Liver (tissue), 9 donors: ENCODE results near the gene PLXNB1. TPM values are rescaled to one million over a fixed set of nuclear protein-coding genes. Genes with fewer than 3 reads are reported as not detected.

Experiments used
- DNase-seq: peaks from one replicate; pipeline ENCODE4 v3.0.0-alpha.2; 2017; ENCODE audit warnings: low spot score
- H3K27ac ChIP-seq, 2 donors: one replicate each; pipeline ENCODE4 v1.7.0; 2013; ENCODE audit warnings: inconsistent platforms in 2 of 2, low read length in 2 of 2, control low read depth in 1 of 2, low read depth in 1 of 2, mild to moderate bottlenecking in 1 of 2
- H3K27me3 ChIP-seq, 4 donors: one replicate each; pipeline versions ENCODE4 v1.6.1 to v1.7.0; 2013; ENCODE audit warnings: low read length in 3 of 4, inconsistent platforms in 1 of 4, mild to moderate bottlenecking in 1 of 4, moderate library complexity in 1 of 4; ENCODE audit not compliant: control insufficient read depth in 4 of 4, insufficient read depth in 4 of 4
- H3K36me3 ChIP-seq, 4 donors: one replicate each; pipeline versions ENCODE4 v1.6.1 to v1.7.0; 2013; ENCODE audit warnings: low read length in 3 of 4, mild to moderate bottlenecking in 3 of 4, low read depth in 1 of 4, moderate library complexity in 1 of 4; ENCODE audit not compliant: control insufficient read depth in 4 of 4, insufficient read depth in 3 of 4
- H3K4me1 ChIP-seq, 4 donors: one replicate each; pipeline versions ENCODE4 v1.6.1 to v1.7.0; 2013; ENCODE audit warnings: low read length in 3 of 4, mild to moderate bottlenecking in 3 of 4, moderate library complexity in 1 of 4; ENCODE audit not compliant: control insufficient read depth in 4 of 4, insufficient read depth in 4 of 4
- H3K4me3 ChIP-seq, 3 donors: one replicate each; pipeline versions ENCODE4 v1.6.1 to v1.7.0; 2013; ENCODE audit warnings: low read length in 3 of 3, control low read depth in 1 of 3, low read depth in 1 of 3, mild to moderate bottlenecking in 1 of 3
- H3K9ac ChIP-seq, 2 donors: one replicate each; pipeline ENCODE4 v1.7.0; 2013; ENCODE audit warnings: low read length in 2 of 2, mild to moderate bottlenecking in 2 of 2, moderate library complexity in 2 of 2, control low read depth in 1 of 2, low read depth in 1 of 2
- H3K9me3 ChIP-seq, 4 donors: one replicate each; pipeline versions ENCODE4 v1.6.1 to v1.7.0; 2013; ENCODE audit warnings: low read length in 3 of 4; ENCODE audit not compliant: control insufficient read depth in 4 of 4
- ATF3 ChIP-seq: IDR thresholded peaks from 2 replicates; pipeline ENCODE4 v1.6.1; 2016; ENCODE audit warnings: antibody characterized with exemption
- CTCF ChIP-seq: fragments of 150-350 bp; IDR thresholded peaks from 2 replicates; pipeline ENCODE4 v1.5.1; 2017; ENCODE audit warnings: improper control_type of control experiment, low read depth, low read length; ENCODE audit not compliant: missing input control
- EGR1 ChIP-seq, 2 donors: IDR thresholded peaks; 2 replicates each; pipeline ENCODE4 v1.6.1; 2016 to 2018; ENCODE audit warnings: antibody characterized with exemption in 2 of 2, low read depth in 2 of 2
- FOXA1 ChIP-seq: IDR thresholded peaks from 2 replicates; pipeline ENCODE4 v1.6.1; 2016; ENCODE audit warnings: antibody characterized with exemption
- FOXA2 ChIP-seq: IDR thresholded peaks from 2 replicates; pipeline ENCODE4 v1.6.1; 2016; ENCODE audit warnings: antibody characterized with exemption
- GABPA ChIP-seq, 2 donors: IDR thresholded peaks in 1 of 2; conservative IDR thresholded peaks in 1 of 2; 2 replicates each; pipeline ENCODE4 v1.6.1; 2016; ENCODE audit warnings: antibody characterized with exemption in 2 of 2, mild to moderate bottlenecking in 1 of 2, moderate library complexity in 1 of 2
- HNF4A ChIP-seq, 2 donors: conservative IDR thresholded peaks; 2 replicates each; pipeline ENCODE4 v1.6.1; 2016; ENCODE audit warnings: antibody characterized with exemption in 2 of 2, mild to moderate bottlenecking in 2 of 2
- HNF4G ChIP-seq: IDR thresholded peaks from 2 replicates; pipeline ENCODE4 v1.6.1; 2016; ENCODE audit warnings: antibody characterized with exemption
- JUND ChIP-seq, 2 donors: IDR thresholded peaks; 2 replicates each; pipeline ENCODE4 v1.6.1; 2016; ENCODE audit warnings: antibody characterized with exemption in 2 of 2
- MAX ChIP-seq: IDR thresholded peaks from 2 replicates; pipeline ENCODE4 v1.6.1; 2016; ENCODE audit warnings: antibody characterized with exemption
- NR2F2 ChIP-seq: IDR thresholded peaks from 2 replicates; pipeline ENCODE4 v1.6.1; 2016; ENCODE audit warnings: antibody characterized with exemption
- RAD21 ChIP-seq, 2 donors: IDR thresholded peaks; 2 replicates each; pipeline ENCODE4 v1.6.1; 2016; ENCODE audit warnings: antibody characterized with exemption in 2 of 2, mild to moderate bottlenecking in 2 of 2
- REST ChIP-seq: IDR thresholded peaks from 2 replicates; pipeline ENCODE4 v1.6.1; 2016; ENCODE audit warnings: antibody characterized with exemption, mild to moderate bottlenecking
- RXRA ChIP-seq, 2 donors: IDR thresholded peaks; 2 replicates each; pipeline ENCODE4 v1.6.1; 2017 to 2018; ENCODE audit warnings: antibody characterized with exemption in 2 of 2, mild to moderate bottlenecking in 1 of 2
- SP1 ChIP-seq: IDR thresholded peaks from 2 replicates; pipeline ENCODE4 v1.6.1; 2018; ENCODE audit warnings: antibody characterized with exemption, mild to moderate bottlenecking
- TAF1 ChIP-seq: conservative IDR thresholded peaks from 2 replicates; pipeline ENCODE4 v1.6.1; 2016; ENCODE audit warnings: antibody characterized with exemption, mild to moderate bottlenecking
- YY1 ChIP-seq: IDR thresholded peaks from 2 replicates; pipeline ENCODE4 v1.6.1; 2016; ENCODE audit warnings: antibody characterized with exemption, mild to moderate bottlenecking
- ZBTB33 ChIP-seq: IDR thresholded peaks from 2 replicates; pipeline ENCODE4 v1.6.1; 2016; ENCODE audit warnings: antibody characterized with exemption
- WGBS: extraction: QIAGEN DNeasy Blood & Tissue Kit; methylation state at CpG from one replicate; pipeline ENCODE4 v1.1.7; 2013; 5-methylcytosine and 5-hydroxymethylcytosine counted together
- polyA plus RNA-seq, 2 donors: library from polyadenylated mRNA; stranded (reverse) in 1 of 2; unstranded in 1 of 2; fragments of 200-250 nt in 1 of 2; fragments of >200 nt in 1 of 2; fragmentation: Nextera tagmentation in 1 of 2; extraction: Ambion mirVana in 1 of 2; gene quantifications; one replicate each; pipeline versions ENCODE4 v1.2.1 to v1.2.3, GENCODE V29; 2013 to 2015
- total RNA-seq, 2 donors: library from RNA; depleted of rRNA; stranded (reverse); fragments of >200 nt; gene quantifications; one replicate each; pipeline ENCODE4 v1.2.3, GENCODE V29; 2014
- donor health status: healthy.
- donor health status: healthy.
- donor health status: healthy.
- donor health status: healthy.
- donor health status: healthy.

PLXNB1 gene
- total and polyA plus RNA-seq, 4 donors: 38.1 to 204 (median 72.9) TPM

- H3K27ac ChIP-seq: no peak overlapping the region
- WGBS: 81% methylated on average over 6 of the region's 6 CpGs
- H3K4me1 ChIP-seq: peaks cover 2 to 29% (median 21%) of the 10 kb centered on the region in 4 donors
- no peak overlapping the region for H3K4me3 ChIP-seq
- TF ChIP-seq GABPA (IDR thresholded peaks at IDR 0.05 in 1 of 2, conservative IDR thresholded peaks at IDR 0.05 in 1 of 2) (no peak), NR2F2 (no peak), HNF4A (conservative IDR thresholded peaks at IDR 0.05) (no peak), ATF3 (no peak), YY1 (no peak), ZBTB33 (no peak), CTCF (no peak), TAF1 (no peak), FOXA2 (no peak), FOXA1 (no peak), MAX (no peak), SP1 (no peak), EGR1 (IDR thresholded peaks at IDR 0.05; ENCODE audit: low read depth in 2 of 2) (no peak), REST (no peak), RXRA (IDR thresholded peaks at IDR 0.05) (no peak), HNF4G (no peak), JUND (IDR thresholded peaks at IDR 0.05) (no peak), RAD21 (IDR thresholded peaks at IDR 0.05) (no peak)
- no peaks in the 10 kb centered on the region for H3K27me3 ChIP-seq
- H3K9ac ChIP-seq: no peak overlapping the region
- peaks cover 0 to 12% (median 4%) of the 10 kb centered on the region in 4 donors for H3K36me3 ChIP-seq
- no peak for DNase-seq
- no peaks in the 10 kb centered on the region for H3K9me3 ChIP-seq
Observed at GRCh38 chr3:48441940-48442339, 12.1 kb upstream of the PLXNB1 start.
